Mesenchymal stem cell (in vitro differentiated cells and primary cell): ENCODE data around the gene PIAS3.

Experiments used
- DNase-seq: peaks from one replicate; pipeline ENCODE4 v3.0.0-alpha.2; 2013
- H2AFZ ChIP-seq: one replicate; pipeline ENCODE4 v1.6.1; 2013; ENCODE audit warnings: low read depth, mild to moderate bottlenecking, control low read depth, inconsistent platforms, low read length, moderate library complexity
- H2AK5ac ChIP-seq: 2 replicates; pipeline ENCODE4 v1.6.1; 2013; ENCODE audit warnings: low read length, moderate library complexity, mild to moderate bottlenecking, inconsistent platforms; ENCODE audit not compliant: severe bottlenecking
- H2BK120ac ChIP-seq: one replicate; pipeline ENCODE4 v1.6.1; 2013; ENCODE audit warnings: low read depth, mild to moderate bottlenecking, inconsistent platforms, low read length, moderate library complexity
- H2BK12ac ChIP-seq, 2 experiments: one replicate each; pipeline ENCODE4 v1.6.1; 2013; ENCODE audit warnings: inconsistent platforms in 2 of 2, low read length in 2 of 2, mild to moderate bottlenecking in 2 of 2, moderate library complexity in 2 of 2, control low read depth in 1 of 2
- H2BK15ac ChIP-seq: one replicate; pipeline ENCODE4 v1.6.1; 2013; ENCODE audit warnings: mild to moderate bottlenecking, low read depth, inconsistent platforms; ENCODE audit not compliant: poor library complexity, severe bottlenecking
- H2BK5ac ChIP-seq: 2 replicates; pipeline ENCODE4 v1.6.1; 2013; ENCODE audit warnings: low read depth, mild to moderate bottlenecking, low read length, control low read depth, inconsistent platforms; ENCODE audit not compliant: poor library complexity, severe bottlenecking
- H3K14ac ChIP-seq, 2 experiments: one replicate each; pipeline ENCODE4 v1.6.1; 2013; ENCODE audit warnings: inconsistent platforms in 2 of 2, low read length in 2 of 2, control low read depth in 1 of 2, mild to moderate bottlenecking in 1 of 2, moderate library complexity in 1 of 2
- H3K18ac ChIP-seq, 2 experiments: one replicate each; pipeline ENCODE4 v1.6.1; 2013; ENCODE audit warnings: inconsistent platforms in 2 of 2, low read length in 2 of 2, control low read depth in 1 of 2, low read depth in 1 of 2, mild to moderate bottlenecking in 1 of 2
- H3K23ac ChIP-seq, 2 experiments: one replicate each; pipeline ENCODE4 v1.6.1; 2013; ENCODE audit warnings: inconsistent platforms in 2 of 2, low read length in 2 of 2, mild to moderate bottlenecking in 2 of 2, moderate library complexity in 2 of 2, control low read depth in 1 of 2
- H3K27ac ChIP-seq: 2 replicates; pipeline ENCODE4 v1.5.1; 2013; ENCODE audit warnings: mild to moderate bottlenecking, moderate library complexity, low read length, control low read depth, inconsistent platforms; ENCODE audit not compliant: poor library complexity, severe bottlenecking
- H3K27me3 ChIP-seq, 2 experiments: 2 replicates each; pipeline versions ENCODE4 v1.6.1 to v1.7.0; 2013; ENCODE audit warnings: low read length in 2 of 2, mild to moderate bottlenecking in 2 of 2, moderate library complexity in 2 of 2, control low read depth in 1 of 2, inconsistent platforms in 1 of 2; ENCODE audit not compliant: control insufficient read depth in 1 of 2, insufficient read depth in 1 of 2
- H3K36me3 ChIP-seq, 2 experiments: 2 replicates each; pipeline versions ENCODE4 v1.6.1 to v1.7.0; 2013; ENCODE audit warnings: low read length in 2 of 2, control low read depth in 1 of 2, inconsistent platforms in 1 of 2, low read depth in 1 of 2, mild to moderate bottlenecking in 1 of 2; ENCODE audit not compliant: insufficient read depth in 2 of 2, control insufficient read depth in 1 of 2
- H3K4ac ChIP-seq, 2 experiments: one replicate each; pipeline ENCODE4 v1.6.1; 2013; ENCODE audit warnings: inconsistent platforms in 2 of 2, low read length in 2 of 2, mild to moderate bottlenecking in 2 of 2, moderate library complexity in 2 of 2, control low read depth in 1 of 2, low read depth in 1 of 2
- H3K4me1 ChIP-seq: 2 replicates; pipeline ENCODE4 v1.6.1; 2013; ENCODE audit warnings: low read depth, low read length, control low read depth; ENCODE audit not compliant: control insufficient read depth, insufficient read depth
- H3K4me2 ChIP-seq: 2 replicates; pipeline ENCODE4 v1.6.1; 2013; ENCODE audit warnings: low read length, mild to moderate bottlenecking, inconsistent platforms; ENCODE audit not compliant: poor library complexity, severe bottlenecking
- H3K4me3 ChIP-seq, 2 experiments: 2 replicates each; pipeline versions ENCODE4 v1.5.1 to v1.7.0; 2013; ENCODE audit warnings: low read length in 2 of 2, mild to moderate bottlenecking in 2 of 2, control low read depth in 1 of 2, low read depth in 1 of 2; ENCODE audit not compliant: insufficient read depth in 1 of 2
- H3K79me1 ChIP-seq: replicated peaks from 2 replicates; pipeline ENCODE4 v1.6.1; 2013; ENCODE audit warnings: mild to moderate bottlenecking, control low read depth, low read length, inconsistent platforms; ENCODE audit not compliant: poor library complexity, severe bottlenecking
- H3K9ac ChIP-seq: 2 replicates; pipeline ENCODE4 v1.7.0; 2013; ENCODE audit warnings: mild to moderate bottlenecking, low read length, moderate library complexity
- H3K9me3 ChIP-seq: 2 replicates; pipeline ENCODE4 v1.7.0; 2013; ENCODE audit warnings: mild to moderate bottlenecking, low read length; ENCODE audit not compliant: control insufficient read depth
- H4K8ac ChIP-seq: one replicate; pipeline ENCODE4 v1.6.1; 2013; ENCODE audit warnings: inconsistent platforms, mild to moderate bottlenecking, low read length, moderate library complexity
- H4K91ac ChIP-seq: one replicate; pipeline ENCODE4 v1.6.1; 2013; ENCODE audit warnings: mild to moderate bottlenecking, low read length, inconsistent platforms
- WGBS: methylation state at CpG from one replicate; pipeline ENCODE4 v1.1.7; 2013; ENCODE audit warnings: mixed read lengths; 5-methylcytosine and 5-hydroxymethylcytosine counted together

PIAS3 gene

GRCh38 chr1:145891143-145891542 lies 32.3 kb upstream of the PIAS3 start:
- Histone ChIP-seq H2AFZ (no peak overlapping the region), H3K27me3 (no peaks in the 10 kb centered on the region), H3K14ac (no peak overlapping the region), H3K4me3 (peak overlapping the region in 1 of 2 experiments; percentile 50), H3K9ac (peak overlapping the region; percentile 88), H3K18ac (no peak overlapping the region), H3K4me2 (no peak overlapping the region), H2BK120ac (peak overlapping the region; percentile 69), H3K79me1 (peaks cover 2% of the 10 kb centered on the region), H3K9me3 (no peaks in the 10 kb centered on the region), H4K91ac (no peak overlapping the region), H2BK5ac (no peak overlapping the region), H3K27ac (peak overlapping the region; percentile 98), H3K4ac (peak overlapping the region in 1 of 2 experiments; percentile 88), H3K23ac (no peak overlapping the region), H3K36me3 (peaks cover 4 to 40% of the 10 kb centered on the region in 2 experiments), H4K8ac (peak overlapping the region; percentile 19), H2AK5ac (no peak overlapping the region), H2BK15ac (no peak overlapping the region), H2BK12ac (peak overlapping the region in 1 of 2 experiments; percentile 67), H3K4me1 (peaks cover 23% of the 10 kb centered on the region)
- DNase-seq = no peak
- WGBS = no CpG with 5 or more reads among the region's 1 CpG

- H2AK5ac ChIP-seq = peak overlapping the region; percentile 89
- H3K27me3 ChIP-seq = no peaks in the 10 kb centered on the region
- H3K27ac ChIP-seq = no peak overlapping the region
- H3K18ac ChIP-seq = no peak overlapping the region
- no peak overlapping the region for H2BK5ac ChIP-seq
- DNase-seq = no peak
- peaks cover 0 to 26% of the 10 kb centered on the region in 2 experiments for H3K36me3 ChIP-seq
- peak overlapping the region in 1 of 2 experiments; percentile 45 for H3K4ac ChIP-seq
- no peak overlapping the region for H2BK15ac ChIP-seq
- peaks cover 31% of the 10 kb centered on the region for H3K4me1 ChIP-seq
- no peak overlapping the region for H2AFZ ChIP-seq
- H3K14ac ChIP-seq = no peak overlapping the region
- H3K23ac ChIP-seq = no peak overlapping the region
- peak overlapping the region; percentile 50 for H4K8ac ChIP-seq
- 97% methylated on average over 3 of the region's 3 CpGs for WGBS
- H3K4me3 ChIP-seq = no peak overlapping the region
- no peak overlapping the region for H2BK120ac ChIP-seq
- H4K91ac ChIP-seq = no peak overlapping the region
- peak overlapping the region; percentile 1 for H3K9ac ChIP-seq
- peak overlapping the region in 1 of 2 experiments; percentile 48 for H2BK12ac ChIP-seq
- no peaks in the 10 kb centered on the region for H3K9me3 ChIP-seq
- H3K4me2 ChIP-seq = no peak overlapping the region
- H3K79me1 ChIP-seq = peaks cover 2% of the 10 kb centered on the region
Measured at GRCh38 chr1:145889722-145890121, 30.8 kb upstream of the PIAS3 start.

GRCh38 chr1:145887631-145888030 lies 28.8 kb upstream of the PIAS3 start:
- Histone ChIP-seq H2AK5ac (peak overlapping the region; percentile 41), H3K4me3 (no peak overlapping the region), H3K4me2 (peak overlapping the region; percentile 26), H2BK120ac (no peak overlapping the region), H3K27me3 (no peaks in the 10 kb centered on the region), H3K23ac (no peak overlapping the region), H3K4ac (no peak overlapping the region), H3K79me1 (peaks cover 2% of the 10 kb centered on the region), H3K14ac (no peak overlapping the region), H2AFZ (no peak overlapping the region), H3K36me3 (peaks cover 0 to 11% of the 10 kb centered on the region in 2 experiments), H3K18ac (no peak overlapping the region), H3K4me1 (peaks cover 29% of the 10 kb centered on the region), H2BK15ac (no peak overlapping the region), H4K8ac (no peak overlapping the region), H3K9me3 (no peaks in the 10 kb centered on the region), H2BK12ac (no peak overlapping the region), H3K9ac (no peak overlapping the region), H2BK5ac (no peak overlapping the region), H3K27ac (peak overlapping the region; percentile 78), H4K91ac (no peak overlapping the region)
- 97% methylated on average over 4 of the region's 5 CpGs for WGBS
- no peak for DNase-seq

- Histone ChIP-seq H2AK5ac (no peak overlapping the region), H2BK15ac (no peak overlapping the region), H2BK5ac (no peak overlapping the region), H3K14ac (no peak overlapping the region), H4K91ac (no peak overlapping the region), H3K79me1 (peaks cover 2% of the 10 kb centered on the region), H3K27ac (peak overlapping the region; percentile 11), H2AFZ (no peak overlapping the region), H2BK12ac (no peak overlapping the region), H2BK120ac (no peak overlapping the region), H3K18ac (no peak overlapping the region), H4K8ac (no peak overlapping the region), H3K4ac (no peak overlapping the region), H3K36me3 (peaks cover 0 to 11% of the 10 kb centered on the region in 2 experiments), H3K23ac (no peak overlapping the region), H3K27me3 (no peaks in the 10 kb centered on the region), H3K9ac (no peak overlapping the region), H3K9me3 (no peaks in the 10 kb centered on the region), H3K4me3 (no peak overlapping the region), H3K4me2 (no peak overlapping the region), H3K4me1 (peaks cover 26% of the 10 kb centered on the region)
- WGBS = 70% methylated on average over 8 of the region's 8 CpGs
- no peak for DNase-seq
Measured at GRCh38 chr1:145886816-145887215, 27.9 kb upstream of the PIAS3 start.
